ENCODE results near the gene WDFY4. TPM values are rescaled to one million over a fixed set of nuclear protein-coding genes. Genes with fewer than 3 reads are reported as not detected.

WDFY4 gene
- total RNA-seq, 4 donors from 2014 or later: 5.0 to 16.5 (median 8.8) TPM

DNA sequence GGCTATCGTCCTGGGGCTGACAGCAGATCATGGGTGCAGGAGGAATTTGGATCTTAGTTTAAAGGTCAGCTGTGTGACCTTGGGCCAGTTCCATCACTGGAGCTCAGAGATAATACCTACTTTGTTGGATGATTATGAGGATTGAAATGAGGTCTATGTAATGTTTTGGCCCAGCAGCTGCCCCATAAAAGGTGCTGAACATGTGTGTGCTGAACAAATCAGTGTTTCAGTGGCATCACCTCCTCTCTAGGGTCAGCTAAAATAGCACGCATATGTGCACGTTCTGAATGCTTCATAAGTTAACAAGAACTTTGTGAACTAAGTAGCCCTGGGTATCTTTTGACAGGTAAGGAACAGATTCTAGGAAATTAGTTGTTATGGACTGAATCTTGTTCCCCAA is 339.8 kb downstream of the WDFY4 start:
- Histone ChIP-seq H3K27me3 (no peaks in the 10 kb centered on the region), H3K27ac (peak overlapping the region in 3 of 4 donors; percentile 21 to 81 (median 68)), H3K9me3 (no peaks in the 10 kb centered on the region), H3K36me3 (no peaks in the 10 kb centered on the region), H3K4me3 (no peak overlapping the region), H3K4me1 (peaks cover 0 to 24% (median 3%) of the 10 kb centered on the region in 4 donors)
- no peak for DNase-seq (ENCODE audit: low spot score in 2 of 2)
- WGBS, 2 donors: 47 to 61% methylated on average over 3 of the region's 3 CpGs
- TF ChIP-seq POLR2A (IDR thresholded peaks at IDR 0.05): no peak
- no peak for TF ChIP-seq EP300 (IDR thresholded peaks at IDR 0.05)
- TF ChIP-seq CTCF (IDR thresholded peaks at IDR 0.05): no peak

- H3K4me1 ChIP-seq: peaks cover 0 to 24% (median 3%) of the 10 kb centered on the region in 4 donors
- H3K27me3 ChIP-seq: no peaks in the 10 kb centered on the region
- no peak overlapping the region for H3K4me3 ChIP-seq
- 80 to 88% methylated on average over 4 to 7 of the region's 7 CpGs for WGBS, 2 donors
- H3K27ac ChIP-seq: peak overlapping the region in 1 of 4 donors; percentile 81
- H3K36me3 ChIP-seq: no peaks in the 10 kb centered on the region
- no peaks in the 10 kb centered on the region for H3K9me3 ChIP-seq
- no peak for DNase-seq (ENCODE audit: low spot score in 2 of 2)
- TF ChIP-seq EP300 (IDR thresholded peaks at IDR 0.05) (no peak), POLR2A (IDR thresholded peaks at IDR 0.05) (no peak), CTCF (IDR thresholded peaks at IDR 0.05) (no peak)
Measured at GRCh38 chr10:49025347-49025983, 340.8 kb downstream of the WDFY4 start.

DNA sequence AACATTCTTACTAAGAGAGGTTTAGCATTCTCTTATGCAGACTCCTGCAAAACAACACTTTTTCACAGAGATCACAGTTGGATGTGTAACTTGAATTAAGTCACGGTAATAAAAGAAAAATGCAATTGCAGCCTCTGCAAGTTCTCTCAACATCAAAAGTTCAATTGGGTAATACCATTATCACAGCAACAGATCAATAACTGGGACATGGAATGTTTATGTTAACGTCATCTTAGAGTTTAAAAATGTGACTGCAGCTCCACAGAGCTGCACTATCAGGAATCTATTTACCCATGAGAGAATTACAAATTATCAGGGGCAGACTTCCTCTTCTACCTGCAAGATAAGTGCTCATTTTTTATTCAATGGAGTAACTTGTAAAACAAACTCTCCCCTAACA is 344.0 kb downstream of the WDFY4 start:
- DNase-seq (ENCODE audit: low spot score in 2 of 2): no peak
- no peak overlapping the region for H3K27ac ChIP-seq
- TF ChIP-seq CTCF (IDR thresholded peaks at IDR 0.05) (no peak), POLR2A (IDR thresholded peaks at IDR 0.05) (no peak), EP300 (IDR thresholded peaks at IDR 0.05) (no peak)
- no peaks in the 10 kb centered on the region for H3K27me3 ChIP-seq
- no peaks in the 10 kb centered on the region for H3K9me3 ChIP-seq
- peaks cover 0 to 17% (median 3%) of the 10 kb centered on the region in 4 donors for H3K4me1 ChIP-seq
- no peaks in the 10 kb centered on the region for H3K36me3 ChIP-seq
- no peak overlapping the region for H3K4me3 ChIP-seq
- WGBS, 2 donors: 77 to 84% methylated on average over 2 of the region's 2 CpGs

DNA sequence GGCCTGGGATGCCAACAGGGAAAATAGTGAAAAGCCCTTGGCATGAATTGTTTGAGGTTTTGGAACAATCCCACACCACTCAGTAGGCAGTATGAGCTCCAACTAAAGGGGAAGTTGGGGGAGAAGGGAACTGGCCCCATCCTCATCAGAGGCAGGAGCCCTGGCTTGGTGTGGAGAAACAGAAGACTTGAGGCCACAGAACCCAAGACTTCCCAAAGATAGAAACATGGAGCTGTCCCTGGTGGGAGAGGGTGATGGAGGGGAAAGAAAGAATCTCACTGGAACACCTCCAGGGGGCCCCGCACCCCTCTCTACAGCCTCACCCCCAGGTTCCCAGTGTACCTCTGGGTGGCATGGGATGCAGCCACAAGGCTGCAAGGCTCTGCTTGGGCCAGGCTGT is 345.0 kb downstream of the WDFY4 start:
- Histone ChIP-seq H3K27ac (no peak overlapping the region), H3K36me3 (no peaks in the 10 kb centered on the region), H3K4me1 (peaks cover 0 to 10% (median 0%) of the 10 kb centered on the region in 4 donors), H3K27me3 (no peaks in the 10 kb centered on the region), H3K9me3 (no peaks in the 10 kb centered on the region), H3K4me3 (no peak overlapping the region)
- 100% methylated on average over 1 of the region's 1 CpG for WGBS, 2 donors
- no peak for TF ChIP-seq POLR2A (IDR thresholded peaks at IDR 0.05)
- TF ChIP-seq EP300 (IDR thresholded peaks at IDR 0.05): no peak
- no peak for TF ChIP-seq CTCF (IDR thresholded peaks at IDR 0.05)
- no peak for DNase-seq (ENCODE audit: low spot score in 2 of 2)

Small RNA genes within 50 kb of the gene (small RNA-seq; reads per million reads assigned to genes)
- gene MIR4294: not detected

Other genes with a start within 250 kb of the WDFY4 start
- gene ARHGAP22, start 79.8 kb upstream of the WDFY4 start, total RNA-seq: 10 to 100 TPM in 3 of 4 donors, 1 to 10 TPM in 1; 7.7 to 16.5 (median 14.3) TPM